ENCODE data around the gene KCNQ5.

Gene KCNQ5

GRCh38 chr6:72757048-72757447, 135.2 kb downstream of the KCNQ5 start:
- DNase-seq (ENCODE audit: low read depth): no peak
- no peak for TF ChIP-seq CTCF (IDR thresholded peaks at IDR 0.05; ENCODE audit: low read depth, low read length, missing control alignments)
- in situ Hi-C loops (cut with HindIII; ENCODE audit: low sequenced_read_pairs): loop anchor here (5.0 kb wide), 1 partner anchor 55 kb away; no protein-coding TSS in a partner anchor
- H3K4me3 ChIP-seq (ENCODE audit: low read depth, low read length): no peak overlapping the region

- in situ Hi-C loops (cut with HindIII; ENCODE audit: low sequenced_read_pairs): loop anchor here (5.0 kb wide), 1 partner anchor 56 kb away; no protein-coding TSS in a partner anchor
- no peak for DNase-seq (ENCODE audit: low read depth)
- no peak overlapping the region for H3K4me3 ChIP-seq (ENCODE audit: low read depth, low read length)
- TF ChIP-seq CTCF (IDR thresholded peaks at IDR 0.05; ENCODE audit: low read depth, low read length, missing control alignments): no peak
These were observed 136.1 kb downstream of the KCNQ5 start for GRCh38 chr6:72757926-72758325.

- TF ChIP-seq CTCF (IDR thresholded peaks at IDR 0.05; ENCODE audit: low read depth, low read length, missing control alignments): no peak
- no peak for DNase-seq (ENCODE audit: low read depth)
- in situ Hi-C loops (cut with HindIII; ENCODE audit: low sequenced_read_pairs): loop anchor here (5.0 kb wide), 1 partner anchor 57 kb away; no protein-coding TSS in a partner anchor
- H3K4me3 ChIP-seq (ENCODE audit: low read depth, low read length): no peak overlapping the region
These were observed 137.0 kb downstream of the KCNQ5 start for GRCh38 chr6:72758901-72759300.

- no peak for TF ChIP-seq CTCF (IDR thresholded peaks at IDR 0.05; ENCODE audit: low read depth, low read length, missing control alignments)
- in situ Hi-C loops (cut with HindIII; ENCODE audit: low sequenced_read_pairs): no loop called here
- no peak for DNase-seq (ENCODE audit: low read depth)
These were observed 138.4 kb downstream of the KCNQ5 start for GRCh38 chr6:72760114-72760793.

GRCh38 chr6:72761761-72762160, 139.9 kb downstream of the KCNQ5 start:
- in situ Hi-C loops (cut with HindIII; ENCODE audit: low sequenced_read_pairs): no loop called here
- no peak for DNase-seq (ENCODE audit: low read depth)
- TF ChIP-seq CTCF (IDR thresholded peaks at IDR 0.05; ENCODE audit: low read depth, low read length, missing control alignments): no peak
- H3K4me3 ChIP-seq (ENCODE audit: low read depth, low read length): no peak overlapping the region

More at GRCh38 chr6:72760114-72760793, 138.4 kb downstream of the KCNQ5 start:
- no peak overlapping the region for H3K4me3 ChIP-seq (ENCODE audit: low read depth, low read length)

- TF ChIP-seq CTCF (IDR thresholded peaks at IDR 0.05; ENCODE audit: low read depth, low read length, missing control alignments): no peak
- in situ Hi-C loops (cut with HindIII; ENCODE audit: low sequenced_read_pairs): no loop called here
- no peak overlapping the region for H3K4me3 ChIP-seq (ENCODE audit: low read depth, low read length)
- DNase-seq (ENCODE audit: low read depth): no peak
These were observed 147.7 kb downstream of the KCNQ5 start for GRCh38 chr6:72769459-72770125.

Measured in astrocyte of the cerebellum (primary cell).